ENCODE measurements around the gene ABCA13. TPM values are rescaled to one million over a fixed set of nuclear protein-coding genes. Genes with fewer than 3 reads are reported as not detected.
"Not testable (repeated sequence)": the region's sequence is repeated elsewhere in the genome, so short reads cannot be mapped to it uniquely, and the experiment has no call there.

Gene ABCA13, protein sequence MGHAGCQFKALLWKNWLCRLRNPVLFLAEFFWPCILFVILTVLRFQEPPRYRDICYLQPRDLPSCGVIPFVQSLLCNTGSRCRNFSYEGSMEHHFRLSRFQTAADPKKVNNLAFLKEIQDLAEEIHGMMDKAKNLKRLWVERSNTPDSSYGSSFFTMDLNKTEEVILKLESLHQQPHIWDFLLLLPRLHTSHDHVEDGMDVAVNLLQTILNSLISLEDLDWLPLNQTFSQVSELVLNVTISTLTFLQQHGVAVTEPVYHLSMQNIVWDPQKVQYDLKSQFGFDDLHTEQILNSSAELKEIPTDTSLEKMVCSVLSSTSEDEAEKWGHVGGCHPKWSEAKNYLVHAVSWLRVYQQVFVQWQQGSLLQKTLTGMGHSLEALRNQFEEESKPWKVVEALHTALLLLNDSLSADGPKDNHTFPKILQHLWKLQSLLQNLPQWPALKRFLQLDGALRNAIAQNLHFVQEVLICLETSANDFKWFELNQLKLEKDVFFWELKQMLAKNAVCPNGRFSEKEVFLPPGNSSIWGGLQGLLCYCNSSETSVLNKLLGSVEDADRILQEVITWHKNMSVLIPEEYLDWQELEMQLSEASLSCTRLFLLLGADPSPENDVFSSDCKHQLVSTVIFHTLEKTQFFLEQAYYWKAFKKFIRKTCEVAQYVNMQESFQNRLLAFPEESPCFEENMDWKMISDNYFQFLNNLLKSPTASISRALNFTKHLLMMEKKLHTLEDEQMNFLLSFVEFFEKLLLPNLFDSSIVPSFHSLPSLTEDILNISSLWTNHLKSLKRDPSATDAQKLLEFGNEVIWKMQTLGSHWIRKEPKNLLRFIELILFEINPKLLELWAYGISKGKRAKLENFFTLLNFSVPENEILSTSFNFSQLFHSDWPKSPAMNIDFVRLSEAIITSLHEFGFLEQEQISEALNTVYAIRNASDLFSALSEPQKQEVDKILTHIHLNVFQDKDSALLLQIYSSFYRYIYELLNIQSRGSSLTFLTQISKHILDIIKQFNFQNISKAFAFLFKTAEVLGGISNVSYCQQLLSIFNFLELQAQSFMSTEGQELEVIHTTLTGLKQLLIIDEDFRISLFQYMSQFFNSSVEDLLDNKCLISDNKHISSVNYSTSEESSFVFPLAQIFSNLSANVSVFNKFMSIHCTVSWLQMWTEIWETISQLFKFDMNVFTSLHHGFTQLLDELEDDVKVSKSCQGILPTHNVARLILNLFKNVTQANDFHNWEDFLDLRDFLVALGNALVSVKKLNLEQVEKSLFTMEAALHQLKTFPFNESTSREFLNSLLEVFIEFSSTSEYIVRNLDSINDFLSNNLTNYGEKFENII (N-terminal part only)
- 0.21 TPM for total RNA-seq

DNA sequence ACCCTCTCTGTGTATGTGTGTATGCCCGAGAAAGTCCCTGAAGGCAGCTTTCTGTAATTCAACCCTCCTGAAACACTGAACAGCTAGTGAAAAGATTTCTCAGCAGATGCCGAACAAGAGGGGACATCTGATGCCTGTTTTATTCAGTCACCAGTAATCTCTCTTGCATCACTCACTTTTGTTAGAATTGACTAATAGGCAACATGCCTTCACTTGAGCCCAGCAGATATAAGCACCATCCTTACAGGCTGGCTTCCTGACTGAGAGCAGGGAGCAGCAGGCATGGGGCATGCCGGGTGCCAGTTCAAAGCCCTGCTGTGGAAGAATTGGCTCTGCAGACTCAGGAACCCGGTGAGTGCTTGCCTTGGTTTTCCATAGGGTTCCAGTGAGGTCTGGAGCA lies at the start of gene ABCA13:
Gene ABCA13, plus strand, starts transcription at position 257 of the 400 bp plus-strand sequence. Its CDS starts 26 bp downstream, at position 283.
- Histone ChIP-seq H3K9me3 (ENCODE audit: low read depth, low read length) (no peaks in the 10 kb centered on the region), H3K4me1 (ENCODE audit: insufficient read depth, low read length) (peaks cover 3% of the 10 kb centered on the region), H3K4me3 (ENCODE audit: low read length) (no peak within 1 kb of the TSS), H3K27me3 (ENCODE audit: insufficient read depth, low read length) (no peaks in the 10 kb centered on the region)

- no peak overlapping the region for H3K4me3 ChIP-seq (ENCODE audit: low read length)
- H3K9me3 ChIP-seq (ENCODE audit: low read depth, low read length) = peaks cover 4% of the 10 kb centered on the region
- peaks cover 5% of the 10 kb centered on the region for H3K27me3 ChIP-seq (ENCODE audit: insufficient read depth, low read length)
- H3K4me1 ChIP-seq (ENCODE audit: insufficient read depth, low read length) = no peaks in the 10 kb centered on the region
Observed at GRCh38 chr7:48126037-48126436, 45.2 kb upstream of the ABCA13 start.

DNA sequence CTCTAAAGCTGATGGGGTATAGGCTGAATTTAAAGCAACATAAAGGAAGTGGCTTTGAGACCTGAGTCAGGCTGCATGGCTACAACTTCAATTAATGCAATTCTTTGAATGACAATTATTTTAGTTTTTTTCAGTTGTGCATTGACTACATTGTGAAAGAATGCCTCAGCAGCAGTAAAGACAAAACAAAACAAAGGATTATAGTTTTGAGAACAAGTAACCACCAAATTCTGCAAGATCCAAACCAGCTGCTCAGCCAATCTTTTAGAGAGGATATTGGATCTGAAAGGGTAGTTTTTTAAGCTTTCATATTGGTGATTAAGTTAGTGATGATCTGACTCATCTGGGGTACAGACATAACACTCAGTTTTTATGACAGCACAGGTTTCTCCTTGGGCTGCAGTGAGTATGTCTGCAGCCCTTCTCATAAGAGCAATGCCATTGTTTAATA lies 40.6 kb upstream of the ABCA13 start:
- H3K4me3 ChIP-seq (ENCODE audit: low read length) = no peak overlapping the region
- peaks cover 5% of the 10 kb centered on the region for H3K27me3 ChIP-seq (ENCODE audit: insufficient read depth, low read length)
- H3K4me1 ChIP-seq (ENCODE audit: insufficient read depth, low read length) = no peaks in the 10 kb centered on the region
- H3K9me3 ChIP-seq (ENCODE audit: low read depth, low read length) = no peaks in the 10 kb centered on the region

GRCh38 chr7:48132792-48133191 lies 38.5 kb upstream of the ABCA13 start:
- no peak overlapping the region for H3K4me3 ChIP-seq (ENCODE audit: low read length)
- H3K9me3 ChIP-seq (ENCODE audit: low read depth, low read length) = no peaks in the 10 kb centered on the region
- H3K4me1 ChIP-seq (ENCODE audit: insufficient read depth, low read length) = no peaks in the 10 kb centered on the region
- H3K27me3 ChIP-seq (ENCODE audit: insufficient read depth, low read length) = peaks cover 5% of the 10 kb centered on the region

GRCh38 chr7:48139459-48139858 lies 31.8 kb upstream of the ABCA13 start:
- no peak overlapping the region for H3K4me3 ChIP-seq (ENCODE audit: low read length)
- H3K9me3 ChIP-seq (ENCODE audit: low read depth, low read length) = no peaks in the 10 kb centered on the region
- no peaks in the 10 kb centered on the region for H3K27me3 ChIP-seq (ENCODE audit: insufficient read depth, low read length)
- no peaks in the 10 kb centered on the region for H3K4me1 ChIP-seq (ENCODE audit: insufficient read depth, low read length)

DNA sequence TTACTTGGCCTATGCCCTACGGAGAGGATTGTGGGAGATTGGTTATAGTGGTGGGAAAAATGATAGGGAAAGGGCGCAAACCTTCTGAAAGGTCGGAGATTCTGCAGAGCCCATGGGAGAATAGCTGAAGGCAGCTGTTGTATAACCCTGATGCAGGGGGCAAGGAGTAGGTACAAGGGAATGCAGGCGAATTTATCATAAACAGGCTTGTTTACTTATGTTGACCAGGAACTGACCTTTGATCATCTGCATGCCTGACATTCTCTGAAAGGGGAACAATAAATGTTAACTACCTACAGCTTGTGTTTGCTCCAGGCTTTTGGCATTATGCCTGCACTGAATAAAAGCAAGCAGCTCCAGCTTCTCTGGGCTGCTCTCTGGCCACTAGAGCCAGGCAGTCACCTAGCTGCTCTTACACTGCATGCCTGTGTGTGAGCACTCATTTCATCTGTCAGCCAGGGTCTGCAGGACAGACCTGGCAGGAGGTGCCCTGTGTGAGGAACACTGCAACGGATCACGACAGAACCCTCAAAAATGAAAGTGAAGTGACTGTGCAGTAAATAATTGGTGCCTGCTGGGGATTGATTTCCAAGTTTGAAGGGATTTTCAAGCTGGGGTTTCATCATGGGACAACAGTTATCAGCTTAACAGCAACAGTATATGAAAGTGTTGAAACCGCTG lies 31.1 kb upstream of the ABCA13 start:
- H3K9me3 ChIP-seq (ENCODE audit: low read depth, low read length) = no peaks in the 10 kb centered on the region
- H3K27me3 ChIP-seq (ENCODE audit: insufficient read depth, low read length) = no peaks in the 10 kb centered on the region
- no peaks in the 10 kb centered on the region for H3K4me1 ChIP-seq (ENCODE audit: insufficient read depth, low read length)
- no peak overlapping the region for H3K4me3 ChIP-seq (ENCODE audit: low read length)

DNA sequence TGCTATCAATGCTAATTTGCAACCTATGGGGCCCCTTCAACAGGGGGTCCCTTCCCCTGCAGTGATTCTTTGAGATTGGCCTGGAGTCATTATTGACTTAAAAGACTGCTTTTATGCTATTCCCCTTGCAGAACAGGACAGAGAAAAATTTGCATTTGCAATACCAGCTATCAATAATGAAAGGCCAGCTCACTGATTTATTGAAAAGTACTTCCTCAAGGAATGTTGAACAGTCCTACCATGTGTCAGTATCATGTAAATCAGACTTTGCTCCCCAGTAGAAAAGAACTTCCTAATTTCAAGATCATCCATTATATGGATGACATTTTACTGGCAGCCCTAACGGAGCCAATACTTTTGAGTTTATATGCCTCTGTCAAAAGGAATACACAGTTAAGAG lies 29.7 kb upstream of the ABCA13 start:
- no peaks in the 10 kb centered on the region for H3K27me3 ChIP-seq (ENCODE audit: insufficient read depth, low read length)
- H3K4me3 ChIP-seq (ENCODE audit: low read length) = no peak overlapping the region
- no peaks in the 10 kb centered on the region for H3K4me1 ChIP-seq (ENCODE audit: insufficient read depth, low read length)
- H3K9me3 ChIP-seq (ENCODE audit: low read depth, low read length) = no peaks in the 10 kb centered on the region

DNA sequence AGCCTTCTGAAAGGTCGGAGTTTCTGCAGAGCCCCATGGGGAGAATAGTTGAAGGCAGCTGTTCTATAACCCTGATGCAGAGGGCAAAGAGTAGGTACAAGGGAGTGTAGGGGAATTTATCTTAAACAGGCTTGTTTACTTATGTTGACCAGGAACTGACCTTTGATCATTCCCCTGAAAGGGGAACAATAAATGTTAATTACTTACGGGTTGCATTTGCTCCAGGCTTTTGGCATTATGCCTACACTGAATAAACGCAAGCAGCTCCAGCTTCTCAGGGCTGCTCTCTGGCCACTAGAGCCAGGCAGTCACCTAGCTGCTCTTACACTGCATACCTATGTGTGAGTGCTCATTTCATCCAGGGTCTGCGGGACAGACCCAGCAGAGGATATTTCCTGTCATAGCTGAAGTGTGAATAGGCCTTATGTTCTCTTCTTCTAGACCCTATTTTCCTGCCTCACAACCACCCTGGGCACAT lies 26.9 kb upstream of the ABCA13 start:
- no peaks in the 10 kb centered on the region for H3K9me3 ChIP-seq (ENCODE audit: low read depth, low read length)
- no peaks in the 10 kb centered on the region for H3K27me3 ChIP-seq (ENCODE audit: insufficient read depth, low read length)
- no peak overlapping the region for H3K4me3 ChIP-seq (ENCODE audit: low read length)
- H3K4me1 ChIP-seq (ENCODE audit: insufficient read depth, low read length) = no peaks in the 10 kb centered on the region

- Histone ChIP-seq H3K9me3 (ENCODE audit: low read depth, low read length) (no peaks in the 10 kb centered on the region), H3K4me1 (ENCODE audit: insufficient read depth, low read length) (no peaks in the 10 kb centered on the region), H3K4me3 (ENCODE audit: low read length) (no peak overlapping the region), H3K27me3 (ENCODE audit: insufficient read depth, low read length) (no peaks in the 10 kb centered on the region)
Observed at GRCh38 chr7:48147078-48147591, 24.1 kb upstream of the ABCA13 start.

GRCh38 chr7:48147690-48148089 lies 23.6 kb upstream of the ABCA13 start:
- H3K4me1 ChIP-seq (ENCODE audit: insufficient read depth, low read length); H3K27me3 ChIP-seq (ENCODE audit: insufficient read depth, low read length); H3K9me3 ChIP-seq (ENCODE audit: low read depth, low read length); H3K4me3 ChIP-seq (ENCODE audit: low read length): not testable (repeated sequence)

DNA sequence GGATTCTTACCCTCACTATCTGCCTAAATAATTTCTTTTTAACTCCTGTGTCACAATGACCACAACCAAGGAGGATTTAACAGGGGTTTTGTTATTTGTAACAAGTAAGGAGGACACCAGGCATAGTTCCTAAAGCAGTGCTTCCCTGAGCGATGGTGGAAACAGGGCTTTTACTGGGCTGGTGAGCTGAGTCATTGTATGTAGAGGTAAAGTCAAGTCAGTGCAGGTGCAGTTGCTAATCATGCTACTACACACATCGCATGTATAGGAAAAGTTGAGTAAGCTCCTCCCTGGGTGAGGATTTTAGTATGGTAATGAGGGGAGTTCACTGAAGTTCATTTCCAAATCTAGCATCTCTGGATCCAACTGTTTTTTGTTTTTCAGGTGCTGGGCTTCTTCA lies 22.9 kb upstream of the ABCA13 start:
- no peak overlapping the region for H3K4me3 ChIP-seq (ENCODE audit: low read length)
- no peaks in the 10 kb centered on the region for H3K9me3 ChIP-seq (ENCODE audit: low read depth, low read length)
- no peaks in the 10 kb centered on the region for H3K4me1 ChIP-seq (ENCODE audit: insufficient read depth, low read length)
- H3K27me3 ChIP-seq (ENCODE audit: insufficient read depth, low read length) = no peaks in the 10 kb centered on the region

DNA sequence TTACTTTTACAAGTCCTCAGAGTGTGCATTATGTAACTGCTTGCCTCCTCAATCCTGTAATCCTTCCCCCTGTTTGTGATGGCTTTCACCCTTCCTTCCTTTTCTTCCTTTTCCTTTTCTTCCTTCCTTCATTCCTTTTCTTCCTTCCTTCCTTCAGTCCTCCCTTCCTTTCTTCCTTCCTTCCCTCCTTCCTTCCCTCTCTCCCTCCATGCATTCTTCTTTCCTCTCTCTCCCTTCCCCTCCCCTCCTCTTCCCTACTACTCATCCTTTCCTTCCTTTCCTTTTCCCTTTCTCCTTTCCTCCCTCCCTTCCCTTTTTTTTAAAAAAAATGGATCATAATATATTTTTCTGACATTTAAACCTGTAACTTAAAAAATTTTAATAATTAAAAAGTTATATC lies 22.2 kb upstream of the ABCA13 start:
- H3K9me3 ChIP-seq (ENCODE audit: low read depth, low read length) = no peaks in the 10 kb centered on the region
- H3K27me3 ChIP-seq (ENCODE audit: insufficient read depth, low read length) = no peaks in the 10 kb centered on the region
- no peaks in the 10 kb centered on the region for H3K4me1 ChIP-seq (ENCODE audit: insufficient read depth, low read length)
- H3K4me3 ChIP-seq (ENCODE audit: low read length) = no peak overlapping the region

GRCh38 chr7:48150086-48150485 lies 21.2 kb upstream of the ABCA13 start:
- H3K4me1 ChIP-seq (ENCODE audit: insufficient read depth, low read length) = no peaks in the 10 kb centered on the region
- H3K27me3 ChIP-seq (ENCODE audit: insufficient read depth, low read length) = no peaks in the 10 kb centered on the region
- no peaks in the 10 kb centered on the region for H3K9me3 ChIP-seq (ENCODE audit: low read depth, low read length)
- no peak overlapping the region for H3K4me3 ChIP-seq (ENCODE audit: low read length)

GRCh38 chr7:48154792-48155413 lies 16.4 kb upstream of the ABCA13 start:
- Histone ChIP-seq H3K4me3 (ENCODE audit: low read length) (no peak overlapping the region), H3K4me1 (ENCODE audit: insufficient read depth, low read length) (no peaks in the 10 kb centered on the region), H3K27me3 (ENCODE audit: insufficient read depth, low read length) (no peaks in the 10 kb centered on the region), H3K9me3 (ENCODE audit: low read depth, low read length) (no peaks in the 10 kb centered on the region)

Data from mononuclear cell (primary cell).